ENCODE measurements around the gene HOXA4. TPM values are rescaled to one million over a fixed set of nuclear protein-coding genes. Genes with fewer than 3 reads are reported as not detected.
A peak's percentile ranks its signal among the peaks of the same experiment; 100 is the strongest.

Gene HOXA4
- total RNA-seq, 1 experiment from 2014 or later, result 4.8 TPM

DNA sequence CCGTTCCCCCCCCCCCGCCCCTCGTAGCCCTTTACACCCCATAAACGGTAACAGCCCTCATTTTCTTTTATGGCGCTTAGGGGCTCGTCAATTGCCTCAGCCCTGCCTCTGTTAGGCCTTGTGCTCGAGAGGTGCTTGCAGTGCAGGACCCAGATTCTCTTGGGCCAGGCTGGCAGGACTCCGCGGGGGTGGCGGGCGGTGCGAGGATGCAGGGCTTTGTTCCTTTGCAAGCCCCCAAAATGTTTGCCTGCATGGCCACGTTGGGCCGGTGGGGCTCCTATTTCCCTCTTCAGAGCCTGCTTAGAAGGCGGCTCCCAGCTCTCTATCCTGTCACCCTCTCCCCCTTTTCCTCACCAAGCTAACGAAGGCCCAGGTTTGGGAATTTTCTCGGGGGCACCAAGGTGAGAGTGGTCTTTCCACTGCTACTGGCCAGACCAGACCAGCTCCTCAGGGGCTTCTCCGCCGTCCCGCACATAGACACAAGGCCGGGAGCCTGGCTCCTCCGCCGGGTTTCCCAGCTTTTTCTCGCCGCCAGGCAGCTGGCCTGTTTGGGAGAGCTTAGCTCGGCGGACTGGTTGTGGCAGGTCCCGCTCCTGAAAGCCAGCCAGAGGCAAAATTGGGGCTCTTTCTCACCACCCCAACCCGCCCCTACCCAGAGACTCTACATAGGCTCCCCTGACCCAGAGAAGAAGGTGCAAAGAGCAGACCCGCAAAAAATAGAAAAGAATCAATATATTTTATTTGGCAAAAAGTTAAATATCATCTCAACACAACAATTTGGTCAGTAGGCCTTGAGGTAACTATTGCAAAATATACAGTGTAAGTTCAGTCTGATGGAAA is 31.4 kb upstream of the HOXA4 start:
- peak overlapping the region; percentile 9 for H3K4me3 Mint-ChIP-seq (ENCODE audit: unreplicated experiment)
- H3K4me1 Mint-ChIP-seq (ENCODE audit: low read depth, unreplicated experiment), result peaks cover 14% of the 10 kb centered on the region
- Histone ChIP-seq H3K4me1 (peaks cover 7% of the 10 kb centered on the region), H3K36me3 (ENCODE audit: control insufficient read depth, insufficient read depth, low read length) (no peaks in the 10 kb centered on the region), H3K9me3 (no peaks in the 10 kb centered on the region), H3K4me3 (ENCODE audit: low read depth, low read length) (no peak overlapping the region), H3K27me3 (replicated peaks; ENCODE audit: control insufficient read depth, insufficient read depth, low read length) (no peaks in the 10 kb centered on the region)
- no peaks in the 10 kb centered on the region for H3K27me3 Mint-ChIP-seq (ENCODE audit: insufficient read depth, unreplicated experiment)
- H3K27ac Mint-ChIP-seq (ENCODE audit: unreplicated experiment), result no peak overlapping the region
- intact Hi-C loops (cut with micrococcal nuclease; ENCODE audit: unreplicated experiment), result loop anchor here (1.0 to 10.0 kb wide), 6 partner anchors 11 to 1267 kb away; partner anchors contain the start of genes CBX3, HNRNPA2B1 and SKAP2
- peak in 1 of 2 experiments; percentile 30 for DNase-seq
- ChIA-PET CTCF (interaction anchor here (0.7 to 2.8 kb wide), 8 partner anchors 12 to 1496 kb away, joined by 3 to 51 read pairs (median 7); no protein-coding TSS in a partner anchor), POLR2A (interaction anchor here (0.7 kb wide), 1 partner anchor 46 kb away, joined by 3 read pairs; no protein-coding TSS in a partner anchor)
- peaks cover 5% of the 10 kb centered on the region for H3K36me3 Mint-ChIP-seq (ENCODE audit: insufficient read depth, unreplicated experiment)
- no TSS peak for BruUV-seq (replicated peaks)
- H3K9me3 Mint-ChIP-seq (ENCODE audit: unreplicated experiment), result no peaks in the 10 kb centered on the region
- TF ChIP-seq, protein P1, sequence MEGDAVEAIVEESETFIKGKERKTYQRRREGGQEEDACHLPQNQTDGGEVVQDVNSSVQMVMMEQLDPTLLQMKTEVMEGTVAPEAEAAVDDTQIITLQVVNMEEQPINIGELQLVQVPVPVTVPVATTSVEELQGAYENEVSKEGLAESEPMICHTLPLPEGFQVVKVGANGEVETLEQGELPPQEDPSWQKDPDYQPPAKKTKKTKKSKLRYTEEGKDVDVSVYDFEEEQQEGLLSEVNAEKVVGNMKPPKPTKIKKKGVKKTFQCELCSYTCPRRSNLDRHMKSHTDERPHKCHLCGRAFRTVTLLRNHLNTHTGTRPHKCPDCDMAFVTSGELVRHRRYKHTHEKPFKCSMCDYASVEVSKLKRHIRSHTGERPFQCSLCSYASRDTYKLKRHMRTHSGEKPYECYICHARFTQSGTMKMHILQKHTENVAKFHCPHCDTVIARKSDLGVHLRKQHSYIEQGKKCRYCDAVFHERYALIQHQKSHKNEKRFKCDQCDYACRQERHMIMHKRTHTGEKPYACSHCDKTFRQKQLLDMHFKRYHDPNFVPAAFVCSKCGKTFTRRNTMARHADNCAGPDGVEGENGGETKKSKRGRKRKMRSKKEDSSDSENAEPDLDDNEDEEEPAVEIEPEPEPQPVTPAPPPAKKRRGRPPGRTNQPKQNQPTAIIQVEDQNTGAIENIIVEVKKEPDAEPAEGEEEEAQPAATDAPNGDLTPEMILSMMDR (IDR thresholded peaks at IDR 0.05; ENCODE audit: insufficient read depth in 1 of 2, low read depth in 1 of 2, low read length in 1 of 2, severe bottlenecking in 1 of 2, unreplicated experiment in 1 of 2), result no peak

DNA sequence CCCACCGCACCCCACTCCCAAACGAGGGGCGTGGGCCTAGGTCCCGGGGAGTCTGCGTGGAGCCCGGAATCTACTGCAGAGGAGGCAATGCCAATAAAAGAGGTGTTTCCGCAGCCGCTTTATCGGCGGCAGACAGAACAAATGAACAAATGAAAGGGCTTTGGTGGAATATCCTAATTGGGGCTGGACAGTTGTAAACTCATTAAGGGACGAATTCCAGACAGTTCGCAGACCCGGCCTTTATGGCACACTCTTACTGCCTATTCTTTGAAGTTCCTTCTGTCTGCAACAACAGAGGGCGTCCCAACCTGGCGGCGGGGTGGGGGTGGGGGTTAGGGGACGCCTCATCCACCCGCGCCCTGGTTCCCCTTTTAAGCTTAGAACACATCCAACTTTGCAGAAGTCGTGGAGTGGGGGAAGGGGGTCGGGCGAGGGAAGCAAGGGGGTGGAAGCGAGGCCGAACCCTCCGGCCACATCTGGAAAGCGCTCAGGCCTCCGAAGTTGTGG is 30.7 kb upstream of the HOXA4 start:
- no peaks in the 10 kb centered on the region for H3K9me3 Mint-ChIP-seq (ENCODE audit: unreplicated experiment)
- ChIA-PET CTCF (interaction anchor here (0.6 to 2.8 kb wide), 25 partner anchors 9 to 1496 kb away, joined by 3 to 51 read pairs (median 4); partner anchors contain the start of genes HOXA3 and SKAP2), POLR2A (interaction anchor here (0.6 to 1.3 kb wide), 5 partner anchors 30 to 296 kb away, joined by 3 to 10 read pairs (median 3); partner anchors contain the start of gene HOXA4)
- Histone ChIP-seq H3K36me3 (ENCODE audit: control insufficient read depth, insufficient read depth, low read length) (no peaks in the 10 kb centered on the region), H3K9me3 (no peaks in the 10 kb centered on the region), H3K27me3 (replicated peaks; ENCODE audit: control insufficient read depth, insufficient read depth, low read length) (no peaks in the 10 kb centered on the region), H3K4me3 (ENCODE audit: low read depth, low read length) (peak overlapping the region; percentile 73), H3K4me1 (peaks cover 7% of the 10 kb centered on the region)
- BruUV-seq (replicated peaks), result no TSS peak
- intact Hi-C loops (cut with micrococcal nuclease; ENCODE audit: unreplicated experiment), result loop anchor here (1.0 to 10.0 kb wide), 6 partner anchors 10 to 1266 kb away; partner anchors contain the start of genes CBX3, HNRNPA2B1 and SKAP2
- H3K27ac Mint-ChIP-seq (ENCODE audit: unreplicated experiment), result no peak overlapping the region
- TF ChIP-seq, protein P1 (IDR thresholded peaks at IDR 0.05; ENCODE audit: insufficient read depth in 1 of 2, low read depth in 1 of 2, low read length in 1 of 2, severe bottlenecking in 1 of 2, unreplicated experiment in 1 of 2), result no peak
- peak in 1 of 2 experiments; percentile 36 for DNase-seq
- H3K27me3 Mint-ChIP-seq (ENCODE audit: insufficient read depth, unreplicated experiment), result no peaks in the 10 kb centered on the region
- H3K36me3 Mint-ChIP-seq (ENCODE audit: insufficient read depth, unreplicated experiment), result peaks cover 8% of the 10 kb centered on the region
- peaks cover 14% of the 10 kb centered on the region for H3K4me1 Mint-ChIP-seq (ENCODE audit: low read depth, unreplicated experiment)
- peak overlapping the region; percentile 77 for H3K4me3 Mint-ChIP-seq (ENCODE audit: unreplicated experiment)

Data from Caco-2 (cell line).